Measurements from ENCODE around the gene ZNF652. TPM values are rescaled to one million over a fixed set of nuclear protein-coding genes. Genes with fewer than 3 reads are reported as not detected.

ZNF652 gene
- total and polyA plus RNA-seq, 2 experiments from 2014 or later: 36.2 to 54.5 TPM

GRCh38 chr17:49360796-49361128 lies 1.3 kb downstream of the ZNF652 start:
- Histone ChIP-seq H3K27ac (ENCODE audit: low read depth) (no peak overlapping the region), H3K79me2 (replicated peaks; ENCODE audit: insufficient read depth) (peaks cover 54% of the 10 kb centered on the region), H3K36me3 (ENCODE audit: insufficient read depth) (no peaks in the 10 kb centered on the region), H3K4me3 (peak overlapping the region; percentile 93), H3K4me2 (peak overlapping the region; percentile 91), H3F3A (replicated peaks; ENCODE audit: low read depth) (no peaks in the 10 kb centered on the region), H3K27me3 (ENCODE audit: insufficient read depth) (no peaks in the 10 kb centered on the region), H3K4me1 (ENCODE audit: insufficient read depth) (peaks cover 38% of the 10 kb centered on the region), H4K20me1 (replicated peaks; ENCODE audit: insufficient read depth) (peaks cover 12% of the 10 kb centered on the region), H3K9me2 (ENCODE audit: insufficient read depth) (no peaks in the 10 kb centered on the region), H2AFZ (no peak overlapping the region)
- Mint-ChIP-seq H3K4me3 (peak overlapping the region; percentile 89), H3K4me1 (peaks cover 41% of the 10 kb centered on the region), H3K9me3 (no peaks in the 10 kb centered on the region; the same call in 2 of the 3 replicates), H3K27me3 (ENCODE audit: insufficient read depth, low read depth, poor library complexity) (peaks cover 7% of the 10 kb centered on the region), H3K36me3 (ENCODE audit: low read depth) (no peaks in the 10 kb centered on the region; the same call in 2 of the 3 replicates), H3K27ac (peak overlapping the region; percentile 78)
- TF ChIP-seq REST (IDR thresholded peaks at IDR 0.05; ENCODE audit: unreplicated experiment): no peak
- no peak for TF ChIP-seq NANOG (IDR thresholded peaks at IDR 0.05; ENCODE audit: borderline replicate concordance)
- TF ChIP-seq EZH2phosphoT487 (IDR thresholded peaks at IDR 0.05; ENCODE audit: unreplicated experiment): no peak
- no peak for TF ChIP-seq STAT1 (IDR thresholded peaks at IDR 0.05; ENCODE audit: unreplicated experiment)
- TF ChIP-seq, protein P1, sequence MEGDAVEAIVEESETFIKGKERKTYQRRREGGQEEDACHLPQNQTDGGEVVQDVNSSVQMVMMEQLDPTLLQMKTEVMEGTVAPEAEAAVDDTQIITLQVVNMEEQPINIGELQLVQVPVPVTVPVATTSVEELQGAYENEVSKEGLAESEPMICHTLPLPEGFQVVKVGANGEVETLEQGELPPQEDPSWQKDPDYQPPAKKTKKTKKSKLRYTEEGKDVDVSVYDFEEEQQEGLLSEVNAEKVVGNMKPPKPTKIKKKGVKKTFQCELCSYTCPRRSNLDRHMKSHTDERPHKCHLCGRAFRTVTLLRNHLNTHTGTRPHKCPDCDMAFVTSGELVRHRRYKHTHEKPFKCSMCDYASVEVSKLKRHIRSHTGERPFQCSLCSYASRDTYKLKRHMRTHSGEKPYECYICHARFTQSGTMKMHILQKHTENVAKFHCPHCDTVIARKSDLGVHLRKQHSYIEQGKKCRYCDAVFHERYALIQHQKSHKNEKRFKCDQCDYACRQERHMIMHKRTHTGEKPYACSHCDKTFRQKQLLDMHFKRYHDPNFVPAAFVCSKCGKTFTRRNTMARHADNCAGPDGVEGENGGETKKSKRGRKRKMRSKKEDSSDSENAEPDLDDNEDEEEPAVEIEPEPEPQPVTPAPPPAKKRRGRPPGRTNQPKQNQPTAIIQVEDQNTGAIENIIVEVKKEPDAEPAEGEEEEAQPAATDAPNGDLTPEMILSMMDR (conservative IDR thresholded peaks at IDR 0.05; ENCODE audit: low read depth in 2 of 2): no peak
- TF ChIP-seq, protein P2, sequence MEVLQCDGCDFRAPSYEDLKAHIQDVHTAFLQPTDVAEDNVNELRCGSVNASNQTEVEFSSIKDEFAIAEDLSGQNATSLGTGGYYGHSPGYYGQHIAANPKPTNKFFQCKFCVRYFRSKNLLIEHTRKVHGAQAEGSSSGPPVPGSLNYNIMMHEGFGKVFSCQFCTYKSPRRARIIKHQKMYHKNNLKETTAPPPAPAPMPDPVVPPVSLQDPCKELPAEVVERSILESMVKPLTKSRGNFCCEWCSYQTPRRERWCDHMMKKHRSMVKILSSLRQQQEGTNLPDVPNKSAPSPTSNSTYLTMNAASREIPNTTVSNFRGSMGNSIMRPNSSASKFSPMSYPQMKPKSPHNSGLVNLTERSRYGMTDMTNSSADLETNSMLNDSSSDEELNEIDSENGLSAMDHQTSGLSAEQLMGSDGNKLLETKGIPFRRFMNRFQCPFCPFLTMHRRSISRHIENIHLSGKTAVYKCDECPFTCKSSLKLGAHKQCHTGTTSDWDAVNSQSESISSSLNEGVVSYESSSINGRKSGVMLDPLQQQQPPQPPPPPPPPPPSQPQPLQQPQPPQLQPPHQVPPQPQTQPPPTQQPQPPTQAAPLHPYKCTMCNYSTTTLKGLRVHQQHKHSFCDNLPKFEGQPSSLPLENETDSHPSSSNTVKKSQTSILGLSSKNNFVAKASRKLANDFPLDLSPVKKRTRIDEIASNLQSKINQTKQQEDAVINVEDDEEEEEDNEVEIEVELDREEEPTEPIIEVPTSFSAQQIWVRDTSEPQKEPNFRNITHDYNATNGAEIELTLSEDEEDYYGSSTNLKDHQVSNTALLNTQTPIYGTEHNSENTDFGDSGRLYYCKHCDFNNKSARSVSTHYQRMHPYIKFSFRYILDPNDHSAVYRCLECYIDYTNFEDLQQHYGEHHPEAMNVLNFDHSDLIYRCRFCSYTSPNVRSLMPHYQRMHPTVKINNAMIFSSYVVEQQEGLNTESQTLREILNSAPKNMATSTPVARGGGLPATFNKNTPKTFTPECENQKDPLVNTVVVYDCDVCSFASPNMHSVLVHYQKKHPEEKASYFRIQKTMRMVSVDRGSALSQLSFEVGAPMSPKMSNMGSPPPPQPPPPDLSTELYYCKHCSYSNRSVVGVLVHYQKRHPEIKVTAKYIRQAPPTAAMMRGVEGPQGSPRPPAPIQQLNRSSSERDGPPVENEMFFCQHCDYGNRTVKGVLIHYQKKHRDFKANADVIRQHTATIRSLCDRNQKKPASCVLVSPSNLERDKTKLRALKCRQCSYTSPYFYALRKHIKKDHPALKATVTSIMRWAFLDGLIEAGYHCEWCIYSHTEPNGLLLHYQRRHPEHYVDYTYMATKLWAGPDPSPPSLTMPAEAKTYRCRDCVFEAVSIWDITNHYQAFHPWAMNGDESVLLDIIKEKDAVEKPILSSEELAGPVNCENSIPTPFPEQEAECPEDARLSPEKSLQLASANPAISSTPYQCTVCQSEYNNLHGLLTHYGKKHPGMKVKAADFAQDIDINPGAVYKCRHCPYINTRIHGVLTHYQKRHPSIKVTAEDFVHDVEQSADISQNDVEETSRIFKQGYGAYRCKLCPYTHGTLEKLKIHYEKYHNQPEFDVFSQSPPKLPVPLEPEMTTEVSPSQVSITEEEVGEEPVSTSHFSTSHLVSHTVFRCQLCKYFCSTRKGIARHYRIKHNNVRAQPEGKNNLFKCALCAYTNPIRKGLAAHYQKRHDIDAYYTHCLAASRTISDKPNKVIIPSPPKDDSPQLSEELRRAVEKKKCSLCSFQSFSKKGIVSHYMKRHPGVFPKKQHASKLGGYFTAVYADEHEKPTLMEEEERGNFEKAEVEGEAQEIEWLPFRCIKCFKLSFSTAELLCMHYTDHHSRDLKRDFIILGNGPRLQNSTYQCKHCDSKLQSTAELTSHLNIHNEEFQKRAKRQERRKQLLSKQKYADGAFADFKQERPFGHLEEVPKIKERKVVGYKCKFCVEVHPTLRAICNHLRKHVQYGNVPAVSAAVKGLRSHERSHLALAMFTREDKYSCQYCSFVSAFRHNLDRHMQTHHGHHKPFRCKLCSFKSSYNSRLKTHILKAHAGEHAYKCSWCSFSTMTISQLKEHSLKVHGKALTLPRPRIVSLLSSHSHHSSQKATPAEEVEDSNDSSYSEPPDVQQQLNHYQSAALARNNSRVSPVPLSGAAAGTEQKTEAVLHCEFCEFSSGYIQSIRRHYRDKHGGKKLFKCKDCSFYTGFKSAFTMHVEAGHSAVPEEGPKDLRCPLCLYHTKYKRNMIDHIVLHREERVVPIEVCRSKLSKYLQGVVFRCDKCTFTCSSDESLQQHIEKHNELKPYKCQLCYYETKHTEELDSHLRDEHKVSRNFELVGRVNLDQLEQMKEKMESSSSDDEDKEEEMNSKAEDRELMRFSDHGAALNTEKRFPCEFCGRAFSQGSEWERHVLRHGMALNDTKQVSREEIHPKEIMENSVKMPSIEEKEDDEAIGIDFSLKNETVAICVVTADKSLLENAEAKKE (CRISPR knock-in tag; IDR thresholded peaks at IDR 0.05): no peak
- DNase-seq (ENCODE audit: low spot score): no peak
- ATAC-seq: peak; percentile 8

Data from GM23338 (cell line).